K562 (cell line): ENCODE measurements around the gene ZNF8. TPM values are rescaled to one million over a fixed set of nuclear protein-coding genes. Genes with fewer than 3 reads are reported as not detected.

Experiments used
- MAZ ChIP-seq, 2 experiments: fragments of 450-650 bp in 1 of 2; sonication (generic) in 1 of 2; formaldehyde crosslinking; IDR thresholded peaks in 1 of 2; conservative IDR thresholded peaks in 1 of 2; 2 replicates each; pipeline versions ENCODE4 v1.4.0 to v1.5.0; 2020; ENCODE audit warnings: mild to moderate bottlenecking in 1 of 2, missing genetic modification reagents in 1 of 2
- MGA ChIP-seq: fragments of 450-650 bp; IDR thresholded peaks from 2 replicates; pipeline ENCODE4 v1.6.1; 2016; ENCODE audit warnings: mild to moderate bottlenecking, moderate library complexity
- MLX ChIP-seq, 2 experiments: fragments of 450-650 bp in 1 of 2; sonication (generic) in 1 of 2; formaldehyde crosslinking; conservative IDR thresholded peaks; 2 replicates each; pipeline versions ENCODE4 v1.4.0 to v1.8.1; 2020 to 2022; ENCODE audit warnings: mild to moderate bottlenecking in 1 of 2, missing genetic modification reagents in 1 of 2
- polyA plus RNA-seq, 8 experiments: library from polyadenylated mRNA; depleted of rRNA in 4 of 8; stranded (reverse) in 5 of 8; unstranded in 3 of 8; fragments of >200 nt; fragmentation: Nextera tagmentation in 2 of 8; fragmentation: Illumina TruSeq in 1 of 8; extraction: Ambion mirVana in 2 of 8; extraction: Trizol in 1 of 8; gene quantifications; 2 replicates each; pipeline versions ENCODE4 v1.2.1 to v1.2.3, GENCODE V29; 2011 to 2014; ENCODE audit warnings: inconsistent platforms in 1 of 8, missing spikeins in 1 of 8
- total RNA-seq, 7 experiments: library from RNA; depleted of rRNA in 6 of 7; stranded (reverse); fragments of >200 nt in 6 of 7; fragmentation: Illumina TruSeq in 2 of 7; extraction: Trizol in 2 of 7; gene quantifications; 2 replicates each; pipeline versions ENCODE4 v1.2.1 to v1.2.3, GENCODE V29; 2011 to 2021; ENCODE audit warnings: low replicate concordance in 1 of 7
- TF ChIP-seq, protein P1 (sequence below), 2 experiments: fragments of 150-350 bp in 1 of 2; IDR thresholded peaks; 2 replicates each; pipeline ENCODE4 v1.6.1; 2012 to 2016; ENCODE audit warnings: low read depth in 2 of 2, low read length in 2 of 2, mild to moderate bottlenecking in 1 of 2, moderate library complexity in 1 of 2
- TF ChIP-seq, protein P2 (sequence below), 3 experiments: fragments of 200-800 bp in 1 of 3; sonication (Bioruptor generic) in 1 of 3; sonication (generic) in 1 of 3; formaldehyde crosslinking in 1 of 3; IDR thresholded peaks; 2 replicates each; pipeline versions ENCODE4 v1.6.1 to v1.8.0; 2016 to 2022; ENCODE audit warnings: mild to moderate bottlenecking in 2 of 3, missing compliant biosample characterization in 2 of 3, missing genetic modification characterization in 2 of 3, missing genetic modification reagents in 1 of 3

Gene ZNF8
- total and polyA plus RNA-seq, 9 of the 15 experiments (the other 6 are each of a cell fraction or from before 2014, with no cell fraction given): 0.71 to 7.7 (median 4.7) TPM

DNA sequence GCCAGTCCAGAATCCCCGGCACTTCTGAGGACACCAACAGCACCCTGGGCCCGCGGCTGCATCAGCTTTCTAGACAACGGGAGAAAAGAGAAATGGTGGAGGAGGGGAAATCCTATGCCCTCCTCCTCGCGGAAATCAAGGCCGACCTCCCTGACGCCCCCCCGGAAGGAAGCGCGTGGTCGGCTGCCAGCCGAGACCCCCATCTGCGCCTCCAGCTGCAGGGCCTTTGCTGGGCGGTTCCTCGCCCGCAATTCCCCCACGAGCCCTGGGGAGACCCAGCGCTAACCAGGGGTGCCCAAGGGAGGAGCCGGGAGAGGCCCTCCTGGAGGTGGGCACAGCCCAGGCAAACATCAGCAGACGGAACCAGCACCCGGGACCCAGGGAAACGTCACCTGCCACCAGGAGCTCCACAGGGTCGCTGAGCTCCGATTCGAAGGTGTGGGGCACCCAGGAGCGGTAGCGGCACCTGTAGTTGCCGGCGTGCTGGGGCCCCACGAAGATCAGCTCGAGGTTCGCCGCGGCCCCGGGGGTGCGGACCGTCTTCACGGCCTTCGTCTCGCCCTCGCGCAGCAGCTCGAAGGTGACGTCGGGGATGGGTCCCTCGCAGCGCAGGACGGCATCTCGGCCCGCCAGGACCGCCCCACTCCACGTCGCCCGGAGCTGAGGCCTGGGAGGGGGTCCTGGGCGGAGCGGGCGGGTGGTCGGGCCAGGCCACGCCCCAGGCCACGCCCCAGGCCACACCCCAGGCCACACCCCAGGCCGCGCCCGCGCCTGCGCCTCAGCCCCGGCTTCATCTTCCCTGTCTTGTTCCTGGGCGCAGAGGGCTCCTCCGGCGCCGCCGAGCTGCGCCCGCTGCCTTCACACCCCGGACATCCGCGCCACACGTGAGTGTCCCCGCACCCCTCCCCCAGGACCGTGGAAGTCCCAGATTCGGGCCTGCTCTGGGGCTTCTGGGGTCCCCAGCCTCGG, 68.5 kb downstream of the ZNF8 start (continued):
- TF ChIP-seq, protein P1, sequence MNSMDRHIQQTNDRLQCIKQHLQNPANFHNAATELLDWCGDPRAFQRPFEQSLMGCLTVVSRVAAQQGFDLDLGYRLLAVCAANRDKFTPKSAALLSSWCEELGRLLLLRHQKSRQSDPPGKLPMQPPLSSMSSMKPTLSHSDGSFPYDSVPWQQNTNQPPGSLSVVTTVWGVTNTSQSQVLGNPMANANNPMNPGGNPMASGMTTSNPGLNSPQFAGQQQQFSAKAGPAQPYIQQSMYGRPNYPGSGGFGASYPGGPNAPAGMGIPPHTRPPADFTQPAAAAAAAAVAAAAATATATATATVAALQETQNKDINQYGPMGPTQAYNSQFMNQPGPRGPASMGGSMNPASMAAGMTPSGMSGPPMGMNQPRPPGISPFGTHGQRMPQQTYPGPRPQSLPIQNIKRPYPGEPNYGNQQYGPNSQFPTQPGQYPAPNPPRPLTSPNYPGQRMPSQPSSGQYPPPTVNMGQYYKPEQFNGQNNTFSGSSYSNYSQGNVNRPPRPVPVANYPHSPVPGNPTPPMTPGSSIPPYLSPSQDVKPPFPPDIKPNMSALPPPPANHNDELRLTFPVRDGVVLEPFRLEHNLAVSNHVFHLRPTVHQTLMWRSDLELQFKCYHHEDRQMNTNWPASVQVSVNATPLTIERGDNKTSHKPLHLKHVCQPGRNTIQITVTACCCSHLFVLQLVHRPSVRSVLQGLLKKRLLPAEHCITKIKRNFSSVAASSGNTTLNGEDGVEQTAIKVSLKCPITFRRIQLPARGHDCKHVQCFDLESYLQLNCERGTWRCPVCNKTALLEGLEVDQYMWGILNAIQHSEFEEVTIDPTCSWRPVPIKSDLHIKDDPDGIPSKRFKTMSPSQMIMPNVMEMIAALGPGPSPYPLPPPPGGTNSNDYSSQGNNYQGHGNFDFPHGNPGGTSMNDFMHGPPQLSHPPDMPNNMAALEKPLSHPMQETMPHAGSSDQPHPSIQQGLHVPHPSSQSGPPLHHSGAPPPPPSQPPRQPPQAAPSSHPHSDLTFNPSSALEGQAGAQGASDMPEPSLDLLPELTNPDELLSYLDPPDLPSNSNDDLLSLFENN (IDR thresholded peaks at IDR 0.05; ENCODE audit: low read depth in 2 of 2, low read length in 2 of 2): no peak
- TF ChIP-seq MLX (CRISPR knock-in tag; conservative IDR thresholded peaks at IDR 0.05) (no peak), MAZ (CRISPR knock-in tag; conservative IDR thresholded peaks at IDR 0.05 in 1 of 2, IDR thresholded peaks at IDR 0.05 in 1 of 2) (peak; percentile 44 to 65), MGA (peak; percentile 88)
- TF ChIP-seq, protein P2, sequence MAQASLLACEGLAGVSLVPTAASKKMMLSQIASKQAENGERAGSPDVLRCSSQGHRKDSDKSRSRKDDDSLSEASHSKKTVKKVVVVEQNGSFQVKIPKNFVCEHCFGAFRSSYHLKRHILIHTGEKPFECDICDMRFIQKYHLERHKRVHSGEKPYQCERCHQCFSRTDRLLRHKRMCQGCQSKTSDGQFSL (CRISPR knock-in tag; IDR thresholded peaks at IDR 0.05): peak; percentile 74
- TF ChIP-seq, protein P2 (tag; IDR thresholded peaks at IDR 0.05): no peak
